Endothelial cell of umbilical vein (primary cell): Measurements from ENCODE around the gene ANXA5. TPM values are rescaled to one million over a fixed set of nuclear protein-coding genes. Genes with fewer than 3 reads are reported as not detected.

Experiments
- BruUV-seq: library from RNA; stranded (reverse); fragments of 400-500 nt; replicated peaks from 2 replicates; lab custom pipeline; 2021; lab: Mats Ljungman, UMichigan
- CTCF ChIA-PET: fragments of 300-600, 350-600 bp; sonication (Branson Sonifier 250); formaldehyde crosslinking; loops from one replicate; lab custom pipeline; 2021; ENCODE audit warnings: antibody characterized with exemption, inconsistent platforms; lab: Charles Lee
- POLR2A ChIA-PET: fragments of 300-600, 350-600 bp; sonication (Branson Sonifier 250); formaldehyde crosslinking; loops from one replicate; lab custom pipeline; 2021; ENCODE audit warnings: antibody characterized with exemption, inconsistent platforms; lab: Charles Lee
- DNase-seq: peaks from one replicate; pipeline ENCODE4 v3.0.0-alpha.2; 2011; ENCODE audit warnings: low read depth, low spot score
- FAIRE-seq: peaks from 2 replicates; lab custom pipeline; 2011; peaks lifted over from hg19 to GRCh38; lab: Jason Lieb, UNC
- H2AFZ ChIP-seq: 2 replicates; pipeline ENCODE4 v1.6.0; 2012; ENCODE audit warnings: low read depth, low read length, control low read depth, inconsistent platforms
- H3K27ac ChIP-seq: 2 replicates; pipeline ENCODE4 v1.5.1; 2011; ENCODE audit warnings: low read depth, mild to moderate bottlenecking, control low read depth, low read length, moderate library complexity; ENCODE audit not compliant: insufficient read depth
- H3K27me3 ChIP-seq, 2 experiments: 2 replicates each; pipeline versions ENCODE4 v1.6.0 to v1.6.1; 2011; ENCODE audit warnings: low read length in 2 of 2, mixed read lengths in 1 of 2; ENCODE audit not compliant: control insufficient read depth in 2 of 2, insufficient read depth in 2 of 2
- H3K36me3 ChIP-seq, 2 experiments: 2 replicates in 1 of 2; 3 replicates in 1 of 2; pipeline ENCODE4 v1.5.1; 2011; ENCODE audit warnings: low read length in 2 of 2, mild to moderate bottlenecking in 1 of 2, moderate library complexity in 1 of 2; ENCODE audit not compliant: control insufficient read depth in 2 of 2, insufficient read depth in 2 of 2; ENCODE audit errors: extremely low read depth in 1 of 2
- H3K4me1 ChIP-seq: 3 replicates; pipeline ENCODE4 v1.5.1; 2011; ENCODE audit warnings: mild to moderate bottlenecking, low read length; ENCODE audit not compliant: control insufficient read depth, insufficient read depth; ENCODE audit errors: extremely low read depth
- H3K4me2 ChIP-seq: 2 replicates; pipeline ENCODE4 v1.6.1; 2011; ENCODE audit warnings: low read length, control low read depth, mixed read lengths; ENCODE audit not compliant: insufficient read depth
- H3K4me3 ChIP-seq, 3 experiments: fragments of 200-600 bp in 1 of 3; sonication (generic), shearing (Covaris generic) in 1 of 3; replicated peaks in 1 of 3; 2 replicates each; pipeline ENCODE4 v1.5.1; 2011 to 2016; ENCODE audit warnings: control low read depth in 3 of 3, low read length in 3 of 3, mild to moderate bottlenecking in 2 of 3, inconsistent platforms in 1 of 3, low read depth in 1 of 3, moderate library complexity in 1 of 3; ENCODE audit not compliant: insufficient read depth in 1 of 3
- H3K79me2 ChIP-seq: 2 replicates; pipeline ENCODE4 v1.6.0; 2012; ENCODE audit warnings: low read length, inconsistent platforms; ENCODE audit not compliant: control insufficient read depth, insufficient read depth
- H3K9ac ChIP-seq: replicated peaks from 2 replicates; pipeline ENCODE3; 2011; ENCODE audit warnings: low read length, control low read depth; ENCODE audit not compliant: insufficient read depth; ENCODE audit errors: extremely low read depth
- H3K9me1 ChIP-seq: replicated peaks from 3 replicates; pipeline ENCODE4 v1.6.0; 2011; ENCODE audit warnings: mild to moderate bottlenecking, low read length; ENCODE audit not compliant: control insufficient read depth, insufficient read depth; ENCODE audit errors: extremely low read depth
- H3K9me3 ChIP-seq: replicated peaks from 2 replicates; pipeline ENCODE4 v1.5.1; 2012; ENCODE audit warnings: low read length, inconsistent platforms; ENCODE audit not compliant: control insufficient read depth, insufficient read depth
- H4K20me1 ChIP-seq: replicated peaks from 2 replicates; pipeline ENCODE3; 2011; ENCODE audit warnings: mild to moderate bottlenecking, low read length; ENCODE audit not compliant: control insufficient read depth, insufficient read depth; ENCODE audit errors: extremely low read depth
- EZH2 ChIP-seq: IDR thresholded peaks from 2 replicates; pipeline ENCODE4 v1.6.1; 2012; ENCODE audit warnings: borderline replicate concordance, low read depth, mild to moderate bottlenecking, moderate library complexity, low read length, inconsistent platforms; ENCODE audit not compliant: severe bottlenecking
- GATA2 ChIP-seq: IDR thresholded peaks from 2 replicates; pipeline ENCODE4 v1.7.0; 2011; ENCODE audit warnings: low read depth, mild to moderate bottlenecking, moderate library complexity, mixed read lengths, low read length; ENCODE audit not compliant: insufficient read length, insufficient read depth
- dilution Hi-C: fragments of 300-500 bp; cut with MboI; formaldehyde crosslinking; loops from one replicate; pipeline ENCODE4 v1.15.0; 2019; ENCODE audit warnings: low sequenced_read_pairs; ENCODE audit not compliant: extremely low pct_ligation_motif_present
- intact Hi-C: fragments of 100-400 bp; cut with micrococcal nuclease; formaldehyde crosslinking; loops from one replicate; pipeline ENCODE4 v1.10.0; 2022
- polyA plus RNA-seq, 4 experiments: library from polyadenylated mRNA; depleted of rRNA in 3 of 4; stranded (reverse) in 3 of 4; unstranded in 1 of 4; fragments of >200 nt; gene quantifications; 2 replicates each; pipeline versions ENCODE4 v1.2.1 to v1.2.3, GENCODE V29; 2011 to 2012; ENCODE audit warnings: missing spikeins in 1 of 4
- total RNA-seq: library from RNA; stranded (reverse); gene quantifications from 2 replicates; pipeline ENCODE4 v1.2.3, GENCODE V29; 2021
- TF ChIP-seq, protein P1 (sequence below), 2 donors: IDR thresholded peaks; 1 replicate in 1 of 2; 2 replicates in 1 of 2; pipeline ENCODE4 v1.5.1; 2011; ENCODE audit warnings: low read length in 2 of 2, mild to moderate bottlenecking in 2 of 2, moderate library complexity in 2 of 2, control low read depth in 1 of 2, inconsistent platforms in 1 of 2, low read depth in 1 of 2; ENCODE audit not compliant: insufficient read depth in 1 of 2; ENCODE audit errors: extremely low read depth in 1 of 2
- TF ChIP-seq, protein P2 (sequence below): IDR thresholded peaks from 2 replicates; pipeline ENCODE4 v1.6.1; 2011; ENCODE audit not compliant: insufficient read depth, insufficient read length

Gene ANXA5
- total and polyA plus RNA-seq, 2 donors (not counting 3 experiments of a cell fraction or from before 2014, with no cell fraction given) = 450 to 528 TPM

DNA sequence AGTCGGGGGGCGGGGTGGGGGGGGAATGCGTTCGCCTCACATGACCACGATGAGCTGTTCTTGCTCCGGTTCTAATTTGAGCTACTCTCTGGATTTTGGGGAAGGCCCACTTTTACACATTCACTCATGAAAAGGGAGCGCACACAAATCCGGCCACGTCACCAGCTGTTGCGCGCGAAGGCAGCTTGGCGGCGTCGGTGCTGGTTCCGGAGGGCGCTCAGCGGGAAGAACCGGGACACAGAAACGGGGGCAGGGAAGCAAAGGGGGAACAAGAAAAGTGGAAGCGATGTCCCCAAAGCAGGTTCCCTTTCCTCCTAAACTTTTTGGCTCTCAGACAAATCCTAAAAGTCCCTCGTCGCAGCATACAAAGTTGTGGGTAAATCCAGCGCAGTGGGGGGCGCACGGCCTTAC lies 605 bp downstream of the ANXA5 start:
- CTCF ChIA-PET = interaction anchor here (1.2 to 2.2 kb wide), 8 partner anchors 10 to 41 kb away, joined by 3 to 31 read pairs (median 10); no protein-coding TSS in a partner anchor
- Histone ChIP-seq H3K9ac (peak overlapping the region; percentile 97), H3K4me3 (peak overlapping the region; percentile 53 to 79 (median 70)), H3K4me1 (peaks cover 39% of the 10 kb centered on the region), H3K4me2 (peak overlapping the region; percentile 96), H3K27ac (peak overlapping the region; percentile 97), H4K20me1 (peaks cover 2% of the 10 kb centered on the region), H3K79me2 (peaks cover 49% of the 10 kb centered on the region), H3K9me3 (no peaks in the 10 kb centered on the region), H3K27me3 (no peaks in the 10 kb centered on the region), H3K36me3 (peaks cover 0 to 8% of the 10 kb centered on the region in 2 experiments), H2AFZ (peak overlapping the region; percentile 18), H3K9me1 (no peaks in the 10 kb centered on the region)
- DNase-seq = peak; percentile 69
- peak; percentile 58 for FAIRE-seq
- TF ChIP-seq, protein P1, sequence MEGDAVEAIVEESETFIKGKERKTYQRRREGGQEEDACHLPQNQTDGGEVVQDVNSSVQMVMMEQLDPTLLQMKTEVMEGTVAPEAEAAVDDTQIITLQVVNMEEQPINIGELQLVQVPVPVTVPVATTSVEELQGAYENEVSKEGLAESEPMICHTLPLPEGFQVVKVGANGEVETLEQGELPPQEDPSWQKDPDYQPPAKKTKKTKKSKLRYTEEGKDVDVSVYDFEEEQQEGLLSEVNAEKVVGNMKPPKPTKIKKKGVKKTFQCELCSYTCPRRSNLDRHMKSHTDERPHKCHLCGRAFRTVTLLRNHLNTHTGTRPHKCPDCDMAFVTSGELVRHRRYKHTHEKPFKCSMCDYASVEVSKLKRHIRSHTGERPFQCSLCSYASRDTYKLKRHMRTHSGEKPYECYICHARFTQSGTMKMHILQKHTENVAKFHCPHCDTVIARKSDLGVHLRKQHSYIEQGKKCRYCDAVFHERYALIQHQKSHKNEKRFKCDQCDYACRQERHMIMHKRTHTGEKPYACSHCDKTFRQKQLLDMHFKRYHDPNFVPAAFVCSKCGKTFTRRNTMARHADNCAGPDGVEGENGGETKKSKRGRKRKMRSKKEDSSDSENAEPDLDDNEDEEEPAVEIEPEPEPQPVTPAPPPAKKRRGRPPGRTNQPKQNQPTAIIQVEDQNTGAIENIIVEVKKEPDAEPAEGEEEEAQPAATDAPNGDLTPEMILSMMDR (IDR thresholded peaks at IDR 0.05; ENCODE audit: extremely low read depth in 1 of 2, insufficient read depth in 1 of 2, low read depth in 1 of 2, low read length in 2 of 2) = peak in 1 of 2 donors; percentile 22
- TF ChIP-seq, protein P2, sequence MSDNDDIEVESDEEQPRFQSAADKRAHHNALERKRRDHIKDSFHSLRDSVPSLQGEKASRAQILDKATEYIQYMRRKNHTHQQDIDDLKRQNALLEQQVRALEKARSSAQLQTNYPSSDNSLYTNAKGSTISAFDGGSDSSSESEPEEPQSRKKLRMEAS = peak; percentile 13
- TF ChIP-seq GATA2 (no peak), EZH2 (no peak)
- dilution Hi-C loops (no loop called here), intact Hi-C loops (loop anchor here (2.0 kb wide), 1 partner anchor 41 kb away; no protein-coding TSS in a partner anchor)
- POLR2A ChIA-PET = interaction anchor here (0.7 to 2.1 kb wide), 7 partner anchors 9 to 94 kb away, joined by 3 to 18 read pairs (median 3); no protein-coding TSS in a partner anchor
- TSS peak; percentile 56 for BruUV-seq
